H9 (cell line): ENCODE data around the gene ARHGEF1. TPM values are rescaled to one million over a fixed set of nuclear protein-coding genes. Genes with fewer than 3 reads are reported as not detected.

Experiments
- DNase-seq: peaks from one replicate; pipeline ENCODE4 v3.0.0-alpha.2; 2017
- H2AFZ ChIP-seq: one replicate; pipeline ENCODE4 v1.6.1; 2013; ENCODE audit warnings: mild to moderate bottlenecking, low read length, control low read depth, moderate library complexity
- H2AK5ac ChIP-seq: 2 replicates; pipeline ENCODE4 v1.6.1; 2013; ENCODE audit warnings: low read length, control low read depth, mixed read lengths; ENCODE audit not compliant: insufficient read length
- H2BK120ac ChIP-seq: one replicate; pipeline ENCODE4 v1.6.1; 2013; ENCODE audit warnings: low read depth, mild to moderate bottlenecking, low read length, control low read depth, inconsistent platforms; ENCODE audit not compliant: poor library complexity, severe bottlenecking
- H2BK12ac ChIP-seq: 2 replicates; pipeline ENCODE4 v1.6.1; 2013; ENCODE audit warnings: low read length, control low read depth, mixed read lengths, low read depth; ENCODE audit not compliant: insufficient read length
- H2BK15ac ChIP-seq: 2 replicates; pipeline ENCODE4 v1.6.1; 2013; ENCODE audit warnings: low read depth, low read length, control low read depth
- H2BK20ac ChIP-seq: one replicate; pipeline ENCODE4 v1.6.1; 2013; ENCODE audit warnings: low read depth, mild to moderate bottlenecking, low read length, control low read depth, inconsistent platforms; ENCODE audit not compliant: poor library complexity, severe bottlenecking
- H2BK5ac ChIP-seq: 2 replicates; pipeline ENCODE4 v1.6.1; 2013; ENCODE audit warnings: low read length, control low read depth, mixed read lengths; ENCODE audit not compliant: insufficient read length
- H3K14ac ChIP-seq: 2 replicates; pipeline ENCODE4 v1.6.1; 2013; ENCODE audit warnings: low read length, control low read depth; ENCODE audit not compliant: insufficient read depth
- H3K18ac ChIP-seq: 2 replicates; pipeline ENCODE4 v1.6.1; 2013; ENCODE audit warnings: low read depth, mild to moderate bottlenecking, mixed read lengths, low read length, control low read depth; ENCODE audit not compliant: insufficient read length
- H3K23ac ChIP-seq: 2 replicates; pipeline ENCODE4 v1.6.1; 2013; ENCODE audit warnings: low read length, control low read depth, mixed read lengths, low read depth; ENCODE audit not compliant: insufficient read length
- H3K23me2 ChIP-seq: 2 replicates; pipeline ENCODE4 v1.6.1; 2013; ENCODE audit warnings: low read depth, mild to moderate bottlenecking, mixed read lengths, low read length, control low read depth; ENCODE audit not compliant: insufficient read length, poor library complexity, severe bottlenecking
- H3K27ac ChIP-seq: 2 replicates; pipeline ENCODE4 v1.5.1; 2013; ENCODE audit warnings: low read length, control low read depth, mixed read lengths, low read depth; ENCODE audit not compliant: insufficient read length
- H3K27me3 ChIP-seq: 2 replicates; pipeline ENCODE4 v1.6.1; 2013; ENCODE audit warnings: low read length, control low read depth, inconsistent platforms; ENCODE audit not compliant: insufficient read depth
- H3K4ac ChIP-seq: 2 replicates; pipeline ENCODE4 v1.6.1; 2013; ENCODE audit warnings: low read depth, mild to moderate bottlenecking, control low read depth, inconsistent platforms, low read length, moderate library complexity
- H3K4me1 ChIP-seq: 2 replicates; pipeline ENCODE4 v1.6.1; 2013; ENCODE audit warnings: low read length, control low read depth, inconsistent platforms; ENCODE audit not compliant: insufficient read depth
- H3K4me2 ChIP-seq: 2 replicates; pipeline ENCODE4 v1.6.1; 2013; ENCODE audit warnings: low read length, control low read depth, mixed read lengths; ENCODE audit not compliant: insufficient read length, insufficient read depth
- H3K56ac ChIP-seq: 2 replicates; pipeline ENCODE4 v1.6.1; 2013; ENCODE audit warnings: low read depth, mild to moderate bottlenecking, mixed read lengths, low read length, control low read depth; ENCODE audit not compliant: insufficient read length
- H3K79me1 ChIP-seq: 2 replicates; pipeline ENCODE4 v1.6.1; 2013; ENCODE audit warnings: low read depth, mild to moderate bottlenecking, moderate library complexity, low read length, control low read depth, inconsistent platforms; ENCODE audit not compliant: insufficient read depth, poor library complexity, severe bottlenecking
- H3K79me2 ChIP-seq: 2 replicates; pipeline ENCODE4 v1.6.1; 2013; ENCODE audit warnings: low read length, control low read depth, inconsistent platforms; ENCODE audit not compliant: insufficient read depth
- H3K9ac ChIP-seq: 2 replicates; pipeline ENCODE4 v1.6.1; 2013; ENCODE audit warnings: low read length, control low read depth, mixed read lengths; ENCODE audit not compliant: insufficient read length; ENCODE audit errors: extremely low read depth
- H3K9me3 ChIP-seq: one replicate; pipeline ENCODE4 v1.6.1; 2013; ENCODE audit warnings: low read depth, low read length, inconsistent platforms; ENCODE audit not compliant: control insufficient read depth
- H3T11ph ChIP-seq: one replicate; pipeline ENCODE4 v1.6.1; 2013; ENCODE audit warnings: mild to moderate bottlenecking, low read length, control low read depth, inconsistent platforms
- H4K20me1 ChIP-seq: one replicate; pipeline ENCODE4 v1.6.1; 2013; ENCODE audit not compliant: control insufficient read depth, insufficient read length, insufficient read depth
- H4K5ac ChIP-seq: 2 replicates; pipeline ENCODE4 v1.6.1; 2013; ENCODE audit warnings: low read depth, mild to moderate bottlenecking, mixed read lengths, low read length, control low read depth; ENCODE audit not compliant: insufficient read length
- H4K8ac ChIP-seq: replicated peaks from 2 replicates; pipeline ENCODE4 v1.6.1; 2013; ENCODE audit warnings: low read length, control low read depth, mixed read lengths, low read depth; ENCODE audit not compliant: insufficient read length
- H4K91ac ChIP-seq: 2 replicates; pipeline ENCODE4 v1.6.1; 2013; ENCODE audit warnings: low read depth, mild to moderate bottlenecking, moderate library complexity, mixed read lengths, low read length, control low read depth; ENCODE audit not compliant: insufficient read length
- H3K27ac Mint-ChIP-seq, 3 experiments: 2 replicates in 2 of 3; 3 replicates in 1 of 3; pipeline ENCODE4 v1.8.0; 2020 to 2021; ENCODE audit warnings: mixed read lengths in 3 of 3, mild to moderate bottlenecking in 1 of 3, moderate library complexity in 1 of 3
- H3K27me3 Mint-ChIP-seq: 2 replicates; pipeline ENCODE4 v1.8.0; 2021; ENCODE audit warnings: low read depth, mild to moderate bottlenecking, moderate library complexity, mixed read lengths
- H3K36me3 Mint-ChIP-seq, 3 experiments: 2 replicates in 2 of 3; 3 replicates in 1 of 3; pipeline ENCODE4 v1.8.0; 2020 to 2021; ENCODE audit warnings: low read depth in 3 of 3, mixed read lengths in 3 of 3; ENCODE audit not compliant: insufficient read depth in 1 of 3
- H3K4me1 Mint-ChIP-seq, 2 experiments: 2 replicates each; pipeline ENCODE4 v1.8.0; 2020; ENCODE audit warnings: mixed read lengths in 2 of 2
- H3K4me3 Mint-ChIP-seq, 2 experiments: 2 replicates in 1 of 2; 3 replicates in 1 of 2; pipeline ENCODE4 v1.8.0; 2020 to 2021; ENCODE audit warnings: mild to moderate bottlenecking in 2 of 2, mixed read lengths in 2 of 2, moderate library complexity in 1 of 2
- H3K9me3 Mint-ChIP-seq, 2 experiments: 2 replicates in 1 of 2; 3 replicates in 1 of 2; pipeline ENCODE4 v1.8.0; 2020; ENCODE audit warnings: mild to moderate bottlenecking in 2 of 2, mixed read lengths in 2 of 2, moderate library complexity in 1 of 2
- WGBS: extraction: QIAGEN DNeasy Blood & Tissue Kit; methylation state at CpG from one replicate; pipeline ENCODE4 v1.1.7; 2013; ENCODE audit warnings: missing lambda C conversion rate, low lambda C conversion rate, mixed read lengths; ENCODE audit not compliant: insufficient read length; ENCODE audit errors: extremely low coverage; 5-methylcytosine and 5-hydroxymethylcytosine counted together
- total RNA-seq: library from RNA; stranded (reverse); gene quantifications from 2 replicates; pipeline ENCODE4 v1.2.1, GENCODE V29; 2021
- TF ChIP-seq, protein P1 (sequence below): fragments of 200-600 bp; sonication (generic); conservative IDR thresholded peaks from 3 replicates; pipeline ENCODE4 v1.8.0; 2021; ENCODE audit warnings: antibody characterized with exemption, mild to moderate bottlenecking

Gene ARHGEF1
- total RNA-seq, 1 experiment from 2014 or later: 50.3 TPM

DNA sequence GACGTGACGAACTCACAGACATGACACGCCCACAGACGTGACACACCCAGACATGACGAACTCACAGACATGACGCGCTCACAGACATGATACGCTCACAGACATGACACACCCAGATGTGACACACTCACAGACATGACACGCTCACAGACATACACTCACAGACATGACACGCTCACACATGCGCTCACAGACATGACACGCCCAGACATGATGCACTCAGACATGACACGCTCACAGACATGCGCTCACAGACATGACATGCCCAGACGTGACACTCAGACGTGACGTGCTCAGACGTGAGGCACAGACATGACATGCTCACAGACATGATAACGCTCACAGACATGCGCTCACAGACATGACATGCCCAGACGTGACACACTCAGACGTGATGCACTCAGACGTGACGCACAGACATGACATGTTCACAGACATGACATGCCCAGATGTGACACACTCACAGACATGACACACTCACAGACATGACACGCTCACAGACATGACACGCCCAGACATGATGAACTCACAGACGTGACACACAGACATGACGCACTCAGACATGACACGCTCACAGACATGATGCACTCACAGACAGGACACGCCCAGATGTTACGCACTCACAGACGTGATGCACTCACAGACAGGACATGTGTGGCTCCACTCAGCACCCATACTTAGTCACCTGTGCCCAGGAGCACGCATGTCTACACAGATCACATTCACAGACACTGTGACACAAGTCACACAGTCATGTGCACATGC is 37.1 kb downstream of the ARHGEF1 start:
- H2AFZ ChIP-seq: no peak overlapping the region
- H3K4me1 ChIP-seq: no peaks in the 10 kb centered on the region; the same call in 1 of the 2 replicates
- H2BK12ac ChIP-seq: no peak overlapping the region
- Mint-ChIP-seq H3K27me3 (peaks cover 16% of the 10 kb centered on the region), H3K4me1 (peaks cover 0 to 14% of the 10 kb centered on the region in 2 experiments; a peak in 2 of 4 replicates), H3K9me3 (no peaks in the 10 kb centered on the region; a peak in 2 of 5 replicates), H3K36me3 (no peaks in the 10 kb centered on the region), H3K4me3 (no peak overlapping the region), H3K27ac (no peak overlapping the region)
- H3K14ac ChIP-seq: no peak overlapping the region
- H3K4me2 ChIP-seq: no peak overlapping the region
- peaks cover 92% of the 10 kb centered on the region for H3K27me3 ChIP-seq
- H2BK5ac ChIP-seq: no peak overlapping the region
- H3T11ph ChIP-seq: no peak overlapping the region
- H3K27ac ChIP-seq: no peak overlapping the region
- no peak overlapping the region for H3K23ac ChIP-seq
- WGBS: no CpG with 5 or more reads among the region's 33 CpGs
- no peak overlapping the region for H3K9ac ChIP-seq
- no peak overlapping the region for H3K18ac ChIP-seq
- no peaks in the 10 kb centered on the region for H3K9me3 ChIP-seq
- H4K5ac ChIP-seq: no peak overlapping the region
- H2BK120ac ChIP-seq: no peak overlapping the region
- H3K23me2 ChIP-seq: no peaks in the 10 kb centered on the region
- H3K79me1 ChIP-seq: no peaks in the 10 kb centered on the region
- DNase-seq: no peak
- H4K91ac ChIP-seq: no peak overlapping the region
- H4K8ac ChIP-seq: no peak overlapping the region
- H3K4ac ChIP-seq: no peak overlapping the region
- H2BK20ac ChIP-seq: no peak overlapping the region
- H3K56ac ChIP-seq: no peak overlapping the region
- no peak overlapping the region for H2AK5ac ChIP-seq
- H3K79me2 ChIP-seq: no peaks in the 10 kb centered on the region
- no peak overlapping the region for H2BK15ac ChIP-seq
- TF ChIP-seq, protein P1, sequence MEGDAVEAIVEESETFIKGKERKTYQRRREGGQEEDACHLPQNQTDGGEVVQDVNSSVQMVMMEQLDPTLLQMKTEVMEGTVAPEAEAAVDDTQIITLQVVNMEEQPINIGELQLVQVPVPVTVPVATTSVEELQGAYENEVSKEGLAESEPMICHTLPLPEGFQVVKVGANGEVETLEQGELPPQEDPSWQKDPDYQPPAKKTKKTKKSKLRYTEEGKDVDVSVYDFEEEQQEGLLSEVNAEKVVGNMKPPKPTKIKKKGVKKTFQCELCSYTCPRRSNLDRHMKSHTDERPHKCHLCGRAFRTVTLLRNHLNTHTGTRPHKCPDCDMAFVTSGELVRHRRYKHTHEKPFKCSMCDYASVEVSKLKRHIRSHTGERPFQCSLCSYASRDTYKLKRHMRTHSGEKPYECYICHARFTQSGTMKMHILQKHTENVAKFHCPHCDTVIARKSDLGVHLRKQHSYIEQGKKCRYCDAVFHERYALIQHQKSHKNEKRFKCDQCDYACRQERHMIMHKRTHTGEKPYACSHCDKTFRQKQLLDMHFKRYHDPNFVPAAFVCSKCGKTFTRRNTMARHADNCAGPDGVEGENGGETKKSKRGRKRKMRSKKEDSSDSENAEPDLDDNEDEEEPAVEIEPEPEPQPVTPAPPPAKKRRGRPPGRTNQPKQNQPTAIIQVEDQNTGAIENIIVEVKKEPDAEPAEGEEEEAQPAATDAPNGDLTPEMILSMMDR: no peak
- H4K20me1 ChIP-seq: peaks cover 5% of the 10 kb centered on the region
